PFSK-1 (cell line): Measurements from ENCODE around the gene ZNF492.

Experiments
- FOXP2 ChIP-seq: optimal IDR thresholded peaks from 2 replicates; pipeline ENCODE3; 2011; ENCODE audit warnings: borderline replicate concordance, control low read depth, inconsistent platforms; ENCODE audit not compliant: insufficient read depth; ENCODE audit errors: extremely low read length, extremely low read depth
- POLR2AphosphoS5 ChIP-seq: IDR thresholded peaks from 2 replicates; pipeline ENCODE4 v1.6.1; 2012; ENCODE audit warnings: low read depth, mild to moderate bottlenecking, control low read depth, low read length, moderate library complexity
- REST ChIP-seq, 2 experiments: IDR thresholded peaks; 2 replicates each; pipeline versions ENCODE4 v1.6.1 to v1.8.0; 2011 to 2012; ENCODE audit warnings: low read depth in 2 of 2, low read length in 2 of 2, control low read depth in 1 of 2, inconsistent platforms in 1 of 2, mild to moderate bottlenecking in 1 of 2, moderate library complexity in 1 of 2; ENCODE audit not compliant: insufficient read depth in 1 of 2
- SIN3A ChIP-seq: IDR thresholded peaks from 2 replicates; pipeline ENCODE4 v1.6.1; 2012; ENCODE audit warnings: mild to moderate bottlenecking, low read length, moderate library complexity, borderline replicate concordance; ENCODE audit not compliant: insufficient read depth
- TAF1 ChIP-seq: IDR thresholded peaks from 2 replicates; pipeline ENCODE4 v1.6.1; 2012; ENCODE audit warnings: low read length, control low read depth, borderline replicate concordance; ENCODE audit not compliant: insufficient read depth

DNA sequence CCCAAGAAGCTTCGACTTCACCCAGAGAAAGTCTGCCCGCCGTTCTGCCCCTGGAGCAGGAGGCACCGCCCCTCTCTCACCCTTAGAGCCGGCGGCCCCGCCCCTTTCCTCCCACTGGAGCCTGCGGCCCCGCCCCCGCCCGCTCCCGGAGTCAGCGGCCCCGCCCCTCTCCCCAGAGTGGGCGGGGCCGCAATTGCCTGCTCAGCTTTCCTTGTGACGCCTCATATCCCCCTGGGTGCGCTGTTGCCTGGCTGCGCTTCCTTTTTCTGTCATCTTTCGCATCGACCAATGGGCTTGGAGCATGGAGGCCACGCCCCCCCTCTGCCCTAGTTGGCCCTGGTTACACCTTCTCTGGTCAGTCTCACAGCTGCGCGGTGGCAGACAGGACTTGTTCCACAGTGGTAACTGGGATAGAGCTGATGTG is 38.2 kb upstream of the ZNF492 start:
- TF ChIP-seq REST (IDR thresholded peaks at IDR 0.05; ENCODE audit: insufficient read depth in 1 of 2, low read depth in 2 of 2, low read length in 2 of 2) (no peak), SIN3A (no peak), POLR2AphosphoS5 (no peak), TAF1 (no peak), FOXP2 (no peak)
